ENCODE measurements around the gene LRMDA.

GRCh38 chr10:76576276-76576962 lies 1145.0 kb downstream of the LRMDA start:
- TF ChIP-seq CTCF (IDR thresholded peaks at IDR 0.05; ENCODE audit: borderline replicate concordance, extremely low read depth, low read length, poor library complexity, severe bottlenecking) (no peak), EZH2 (IDR thresholded peaks at IDR 0.05; ENCODE audit: borderline replicate concordance, low read depth, low read length, severe bottlenecking) (no peak)

Measured in DND-41 (cell line).